ENCODE data around the gene NEIL1.
"Not testable (repeated sequence)": the region's sequence is repeated elsewhere in the genome, so short reads cannot be mapped to it uniquely, and the experiment has no call there.

Gene NEIL1, protein sequence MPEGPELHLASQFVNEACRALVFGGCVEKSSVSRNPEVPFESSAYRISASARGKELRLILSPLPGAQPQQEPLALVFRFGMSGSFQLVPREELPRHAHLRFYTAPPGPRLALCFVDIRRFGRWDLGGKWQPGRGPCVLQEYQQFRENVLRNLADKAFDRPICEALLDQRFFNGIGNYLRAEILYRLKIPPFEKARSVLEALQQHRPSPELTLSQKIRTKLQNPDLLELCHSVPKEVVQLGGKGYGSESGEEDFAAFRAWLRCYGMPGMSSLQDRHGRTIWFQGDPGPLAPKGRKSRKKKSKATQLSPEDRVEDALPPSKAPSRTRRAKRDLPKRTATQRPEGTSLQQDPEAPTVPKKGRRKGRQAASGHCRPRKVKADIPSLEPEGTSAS

DNA sequence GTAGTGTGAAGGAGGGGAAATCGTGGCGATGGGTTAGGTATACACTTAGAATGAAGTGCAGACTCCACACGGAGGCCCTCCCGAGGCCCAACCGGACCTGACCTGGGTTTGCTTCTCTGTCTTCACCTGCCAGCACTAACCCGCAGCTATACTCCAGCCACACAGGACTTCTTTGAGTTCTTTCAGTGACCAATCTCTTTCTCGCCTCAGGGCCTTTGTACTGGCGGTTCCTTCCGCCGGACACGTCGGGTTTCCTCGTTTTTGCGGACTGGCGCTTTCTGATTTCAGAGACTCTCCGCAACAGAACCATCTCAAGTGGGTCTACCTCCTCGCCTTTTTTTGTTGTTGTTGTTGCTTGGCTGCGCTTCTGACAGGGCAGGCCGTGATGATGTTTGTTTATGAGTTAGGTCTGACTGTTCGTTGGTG lies at the start of gene NEIL1:
Gene NEIL1, plus strand, starts transcription at position 244 of the 426 bp plus-strand sequence. CDS start 1,867 bp downstream, outside the sequence.
- no peak for FAIRE-seq
- DNase-seq (ENCODE audit: insufficient read length, low spot score), result no peak

DNA sequence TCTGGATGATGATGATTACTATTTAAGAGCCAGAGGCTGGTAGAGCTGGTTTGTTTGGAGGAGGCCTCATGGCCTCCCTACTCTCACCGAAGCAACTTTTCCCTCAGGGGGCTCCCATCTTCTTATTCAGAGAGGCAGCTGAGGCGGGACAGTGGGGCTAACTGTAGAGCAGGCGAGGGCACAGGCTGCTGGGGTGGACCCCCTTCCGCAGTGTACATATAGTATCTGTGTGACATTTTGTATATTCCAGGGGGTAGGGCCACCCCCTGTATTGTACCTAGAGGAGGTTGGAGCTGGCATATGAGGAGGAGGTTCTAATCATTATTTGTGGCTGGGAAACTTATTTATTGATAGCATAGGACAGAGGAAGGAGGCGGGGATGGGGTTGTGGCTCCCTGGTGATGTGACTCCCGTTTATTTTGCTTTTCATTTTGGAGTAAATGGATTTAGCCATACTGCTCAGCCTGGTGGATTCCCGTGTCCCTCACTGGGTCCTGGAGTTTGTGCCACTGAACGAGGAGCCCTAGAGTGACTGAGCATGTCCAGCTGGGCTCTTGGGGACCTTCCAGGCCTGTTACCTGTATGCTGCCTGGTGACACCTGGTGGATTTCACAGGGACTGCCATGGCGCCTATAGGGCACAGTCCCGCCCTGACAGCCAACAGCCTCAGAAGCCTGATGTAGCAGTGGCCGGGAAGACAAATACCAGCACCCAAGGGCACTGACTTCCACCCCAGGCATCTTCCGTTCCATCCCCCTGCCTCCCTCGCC lies 48.1 kb upstream of the NEIL1 start:
- DNase-seq (ENCODE audit: insufficient read length, low spot score); FAIRE-seq: not testable (repeated sequence)

More for the DNA sequence above, at the start of gene NEIL1:
- TF ChIP-seq, protein P1, sequence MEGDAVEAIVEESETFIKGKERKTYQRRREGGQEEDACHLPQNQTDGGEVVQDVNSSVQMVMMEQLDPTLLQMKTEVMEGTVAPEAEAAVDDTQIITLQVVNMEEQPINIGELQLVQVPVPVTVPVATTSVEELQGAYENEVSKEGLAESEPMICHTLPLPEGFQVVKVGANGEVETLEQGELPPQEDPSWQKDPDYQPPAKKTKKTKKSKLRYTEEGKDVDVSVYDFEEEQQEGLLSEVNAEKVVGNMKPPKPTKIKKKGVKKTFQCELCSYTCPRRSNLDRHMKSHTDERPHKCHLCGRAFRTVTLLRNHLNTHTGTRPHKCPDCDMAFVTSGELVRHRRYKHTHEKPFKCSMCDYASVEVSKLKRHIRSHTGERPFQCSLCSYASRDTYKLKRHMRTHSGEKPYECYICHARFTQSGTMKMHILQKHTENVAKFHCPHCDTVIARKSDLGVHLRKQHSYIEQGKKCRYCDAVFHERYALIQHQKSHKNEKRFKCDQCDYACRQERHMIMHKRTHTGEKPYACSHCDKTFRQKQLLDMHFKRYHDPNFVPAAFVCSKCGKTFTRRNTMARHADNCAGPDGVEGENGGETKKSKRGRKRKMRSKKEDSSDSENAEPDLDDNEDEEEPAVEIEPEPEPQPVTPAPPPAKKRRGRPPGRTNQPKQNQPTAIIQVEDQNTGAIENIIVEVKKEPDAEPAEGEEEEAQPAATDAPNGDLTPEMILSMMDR (IDR thresholded peaks at IDR 0.05; ENCODE audit: insufficient read depth, missing control alignments), result no peak

DNA sequence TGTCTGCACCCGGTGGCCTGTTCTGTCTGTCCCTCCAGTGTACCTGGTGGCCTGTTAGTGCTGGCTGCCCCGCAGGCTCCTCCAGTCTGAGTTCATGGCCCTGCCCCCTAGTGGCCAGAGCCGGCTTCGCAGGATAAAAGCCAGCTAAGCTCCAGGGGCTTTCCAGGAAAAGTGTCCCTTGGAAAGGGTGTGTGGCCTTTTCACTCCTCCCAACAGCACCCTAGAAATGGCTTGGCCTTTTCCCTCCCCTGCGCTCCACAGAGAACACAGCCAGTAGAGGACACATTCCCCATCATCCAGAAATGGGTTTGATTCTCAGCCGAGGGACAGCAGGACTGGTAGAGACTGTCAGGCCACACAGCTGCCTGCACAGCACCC lies 47.5 kb upstream of the NEIL1 start:
- not testable (repeated sequence) for FAIRE-seq; DNase-seq (ENCODE audit: insufficient read length, low spot score)
- TF ChIP-seq, protein P1 (IDR thresholded peaks at IDR 0.05; ENCODE audit: insufficient read depth, missing control alignments), result peak; percentile 38

DNA sequence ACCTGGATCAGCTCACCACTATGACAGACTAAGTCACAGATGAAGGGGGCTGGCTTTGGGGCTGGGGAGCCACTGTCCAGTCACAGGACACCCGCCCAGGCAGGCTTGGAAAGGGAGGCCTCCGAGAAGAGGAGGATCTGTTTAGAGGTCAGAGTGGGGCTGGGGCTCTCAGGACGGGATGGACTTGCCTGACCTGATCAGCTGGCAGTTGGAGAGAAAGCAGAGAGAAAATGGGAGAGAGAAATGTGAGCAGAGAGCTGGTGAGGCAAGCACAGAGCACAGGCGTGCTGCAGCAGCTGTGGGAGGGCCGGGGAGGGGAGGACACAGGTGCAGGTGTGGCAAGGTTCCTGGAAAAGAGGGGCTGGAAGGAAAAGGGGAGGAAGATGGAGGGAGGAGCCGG lies 46.8 kb upstream of the NEIL1 start:
- not testable (repeated sequence) for DNase-seq (ENCODE audit: insufficient read length, low spot score); FAIRE-seq

DNA sequence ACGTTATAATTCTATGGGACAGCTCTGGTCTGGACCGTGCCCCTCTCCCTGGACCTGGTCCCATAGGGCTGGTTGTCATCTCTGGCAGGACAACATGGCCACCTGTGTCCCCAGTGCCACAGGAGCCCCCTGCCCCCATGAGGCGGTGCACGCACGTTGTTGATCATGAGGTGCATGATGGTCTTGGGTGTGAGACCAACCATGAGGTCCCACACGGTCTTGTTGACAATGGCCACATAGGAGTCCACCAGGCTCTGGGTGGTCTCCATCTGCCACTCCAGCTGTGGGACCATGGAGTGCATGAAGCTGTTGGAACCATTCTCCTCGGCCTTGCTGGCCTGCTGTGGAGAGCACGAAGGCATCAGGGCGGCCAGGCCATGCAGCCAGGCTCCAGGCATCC lies 44.5 kb upstream of the NEIL1 start:
- TF ChIP-seq, protein P1 (IDR thresholded peaks at IDR 0.05; ENCODE audit: insufficient read depth, missing control alignments), result no peak
- FAIRE-seq (no peak), DNase-seq (ENCODE audit: insufficient read length, low spot score) (no peak)

DNA sequence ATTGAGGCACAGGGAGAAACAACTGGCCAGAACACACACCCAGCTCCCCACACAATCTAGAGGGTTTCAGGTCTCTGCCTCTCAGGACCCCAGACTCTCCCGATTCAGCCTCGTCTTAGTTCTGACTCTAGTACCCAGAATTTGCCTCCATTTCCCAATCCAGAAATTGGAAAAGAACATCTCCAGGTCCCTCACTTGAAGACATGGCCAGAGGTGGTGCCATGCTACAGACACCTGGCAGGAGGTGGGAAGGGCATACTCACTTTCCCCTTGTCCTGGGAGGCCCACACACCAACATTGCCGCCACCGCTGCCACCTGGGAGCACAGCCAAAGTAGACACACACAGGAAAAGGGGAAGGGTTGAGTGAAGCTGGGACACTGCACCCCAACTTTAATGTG lies 44.1 kb upstream of the NEIL1 start:
- not testable (repeated sequence) for FAIRE-seq; DNase-seq (ENCODE audit: insufficient read length, low spot score)

DNA sequence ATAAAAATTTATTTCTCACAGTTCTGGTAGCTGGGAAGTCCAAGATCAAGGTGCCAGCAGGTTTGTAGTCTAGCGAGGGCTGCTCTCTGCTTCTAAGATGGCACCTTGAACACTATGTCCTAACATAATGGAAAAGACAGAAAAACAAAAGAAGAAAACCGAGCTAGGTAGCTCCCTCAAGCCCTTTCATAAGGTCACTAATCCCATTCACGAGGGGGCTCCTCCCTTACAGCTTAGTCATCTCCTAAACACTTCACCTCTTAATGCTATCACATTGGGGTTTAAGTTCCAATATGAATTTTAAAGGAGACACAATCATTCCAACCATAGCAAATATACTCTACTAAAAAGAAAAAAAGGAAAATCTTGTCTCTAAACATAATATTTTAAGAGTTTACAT lies 40.7 kb upstream of the NEIL1 start:
- TF ChIP-seq, protein P1 (IDR thresholded peaks at IDR 0.05; ENCODE audit: insufficient read depth, missing control alignments), result no peak
- FAIRE-seq, result no peak

DNA sequence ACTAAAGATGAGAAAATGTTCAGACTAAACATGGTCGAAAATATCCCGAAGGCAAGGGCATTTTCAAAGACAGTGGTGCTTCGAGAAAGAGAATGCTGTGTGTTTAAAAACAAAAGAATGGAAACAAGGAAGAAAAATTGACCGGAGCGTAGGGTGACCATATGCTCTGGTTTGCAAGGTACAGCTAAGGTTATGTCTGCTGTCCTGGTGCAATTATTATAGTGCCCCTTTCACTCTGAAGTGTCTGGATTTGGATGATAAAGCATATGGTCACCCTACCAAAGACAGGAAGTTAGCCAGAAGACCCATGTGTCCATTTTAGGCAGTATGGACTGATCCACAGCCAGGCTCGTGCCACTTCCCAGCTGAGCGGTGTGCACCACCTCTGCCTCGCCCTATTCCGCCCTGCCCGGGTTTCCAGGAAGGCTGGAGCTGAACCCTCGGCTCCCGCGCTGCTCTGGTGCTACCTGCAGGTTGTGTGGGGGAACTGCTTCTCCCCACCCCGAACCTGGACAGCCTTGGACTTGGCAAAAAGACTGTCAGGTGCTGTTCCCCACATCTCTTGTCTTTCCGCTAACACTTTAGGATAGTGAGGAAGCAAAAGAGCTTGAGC lies 39.0 kb upstream of the NEIL1 start:
- DNase-seq (ENCODE audit: insufficient read length, low spot score), result peak; percentile 42
- TF ChIP-seq, protein P1 (IDR thresholded peaks at IDR 0.05; ENCODE audit: insufficient read depth, missing control alignments), result peak; percentile 39
- no peak for FAIRE-seq

More for the DNA sequence above, 40.7 kb upstream of the NEIL1 start:
- DNase-seq (ENCODE audit: insufficient read length, low spot score), result no peak
